K562 (cell line): Measurements from ENCODE around the gene DSTYK. TPM values are rescaled to one million over a fixed set of nuclear protein-coding genes. Genes with fewer than 3 reads are reported as not detected.

Source experiments
- ATAC-seq: fragments of 200-7000 bp; cut with Tn5 transposase; 3 replicates; pipeline ENCODE4 v1.9.1; 2020; ENCODE audit warnings: moderate library complexity
- BruUV-seq: library from RNA; stranded (reverse); fragments of 400-500 nt; replicated peaks from 2 replicates; lab custom pipeline; 2021; lab: Mats Ljungman, UMichigan
- CTCF ChIA-PET: fragments of 300-600 bp; formaldehyde crosslinking; extraction: SDS; loops from one replicate; lab custom pipeline; 2021; ENCODE audit warnings: low intra/inter-chr PET ratio; lab: Yijun Ruan, JAX
- POLR2A ChIA-PET: fragments of 300-600, 350-650 bp; sonication (Branson Sonifier 250); formaldehyde crosslinking; extraction: SDS; loops from one replicate; lab custom pipeline; 2021; ENCODE audit warnings: antibody characterized with exemption, inconsistent platforms; lab: Yijun Ruan, JAX
- DNase-seq, 4 experiments: peaks; one replicate each; pipeline versions ENCODE4 v3.0.0 to v3.0.0-alpha.2; 2011 to 2018; ENCODE audit warnings: low spot score in 3 of 4, mixed read lengths in 3 of 4; ENCODE audit errors: extremely low read depth in 1 of 4
- FAIRE-seq: peaks from 2 replicates; lab custom pipeline; 2011; peaks lifted over from hg19 to GRCh38; lab: Jason Lieb, UNC
- H2AFZ ChIP-seq: 2 replicates; pipeline ENCODE4 v1.6.0; 2011; ENCODE audit warnings: low read depth, low read length, control low read depth, inconsistent platforms
- H3K27ac ChIP-seq: fragments of 200-600 bp; 3 replicates; pipeline ENCODE4 v1.8.0; 2011; ENCODE audit warnings: low read depth, mild to moderate bottlenecking, control low read depth, inconsistent platforms, low read length, moderate library complexity, mixed read lengths; ENCODE audit errors: extremely low read depth
- H3K27me3 ChIP-seq, 2 experiments: fragments of 300-600 bp in 1 of 2; 2 replicates in 1 of 2; 3 replicates in 1 of 2; pipeline versions ENCODE4 v1.6.0 to v1.8.0; 2011; ENCODE audit warnings: inconsistent platforms in 2 of 2, low read length in 2 of 2, mild to moderate bottlenecking in 1 of 2, mixed read lengths in 1 of 2, moderate library complexity in 1 of 2; ENCODE audit not compliant: control insufficient read depth in 2 of 2, insufficient read depth in 2 of 2
- H3K36me3 ChIP-seq: fragments of 300-600 bp; 3 replicates; pipeline ENCODE4 v1.8.0; 2011; ENCODE audit warnings: mild to moderate bottlenecking, low read length, inconsistent platforms; ENCODE audit not compliant: control insufficient read depth, insufficient read depth
- H3K4me1 ChIP-seq, 2 experiments: fragments of 200-600 bp in 1 of 2; replicated peaks in 1 of 2; 2 replicates in 1 of 2; 3 replicates in 1 of 2; pipeline versions ENCODE4 v1.5.1 to v1.8.0; 2011; ENCODE audit warnings: inconsistent platforms in 2 of 2, low read length in 2 of 2, mild to moderate bottlenecking in 1 of 2, mixed read lengths in 1 of 2, moderate library complexity in 1 of 2; ENCODE audit not compliant: control insufficient read depth in 2 of 2, insufficient read depth in 2 of 2
- H3K4me2 ChIP-seq: 2 replicates; pipeline ENCODE4 v1.6.1; 2011; ENCODE audit warnings: low read length, control low read depth, inconsistent platforms, mixed read lengths; ENCODE audit not compliant: insufficient read depth
- H3K4me3 ChIP-seq: fragments of 200-600 bp; sonication (generic), shearing (Covaris generic); 2 replicates; pipeline ENCODE4 v1.5.1; 2016; ENCODE audit warnings: control low read depth, inconsistent platforms
- H3K79me2 ChIP-seq: fragments of 200-600 bp; 3 replicates; pipeline ENCODE4 v1.8.0; 2011; ENCODE audit warnings: low read length, inconsistent platforms; ENCODE audit not compliant: control insufficient read depth, insufficient read depth
- H3K9ac ChIP-seq, 2 experiments: 2 replicates each; pipeline versions ENCODE4 v1.6.0 to v1.6.1; 2011; ENCODE audit warnings: low read depth in 2 of 2, low read length in 2 of 2, control low read depth in 1 of 2, inconsistent platforms in 1 of 2, mild to moderate bottlenecking in 1 of 2, mixed read lengths in 1 of 2; ENCODE audit not compliant: insufficient read depth in 1 of 2
- H3K9me1 ChIP-seq: one replicate; pipeline ENCODE4 v1.6.0; 2011; ENCODE audit warnings: inconsistent platforms, mild to moderate bottlenecking, low read length, moderate library complexity; ENCODE audit not compliant: control insufficient read depth, insufficient read depth
- H3K9me3 ChIP-seq: replicated peaks from 2 replicates; pipeline ENCODE4 v1.5.1; 2011; ENCODE audit warnings: low read depth, low read length, inconsistent platforms; ENCODE audit not compliant: control insufficient read depth, insufficient read depth
- H4K20me1 ChIP-seq: replicated peaks from 2 replicates; pipeline ENCODE4 v1.6.1; 2011; ENCODE audit warnings: low read length, inconsistent platforms, mixed read lengths; ENCODE audit not compliant: control insufficient read depth, insufficient read depth
- CHD1 ChIP-seq: fragments of 200-600 bp; sonication (generic); IDR thresholded peaks from one replicate; pipeline ENCODE4 v1.6.1; 2012; ENCODE audit warnings: mild to moderate bottlenecking, moderate library complexity, low read length, inconsistent platforms
- HDGF ChIP-seq: fragments of 450-650 bp; IDR thresholded peaks from 2 replicates; pipeline ENCODE4 v1.6.1; 2016
- KAT7 ChIP-seq: sonication (generic); formaldehyde crosslinking; IDR thresholded peaks from 2 replicates; pipeline ENCODE4 v1.8.0; 2022; ENCODE audit warnings: missing genetic modification reagents, mild to moderate bottlenecking, borderline replicate concordance
- NBN ChIP-seq: fragments of 450-650 bp; IDR thresholded peaks from 2 replicates; pipeline ENCODE4 v1.6.1; 2016; ENCODE audit warnings: low read depth, mild to moderate bottlenecking
- NCOA2 ChIP-seq, 2 experiments: fragments of 450-650 bp; IDR thresholded peaks; 2 replicates each; pipeline ENCODE4 v1.6.1; 2018; ENCODE audit warnings: mild to moderate bottlenecking in 2 of 2, moderate library complexity in 1 of 2; ENCODE audit not compliant: partially characterized antibody in 2 of 2
- SMARCA5 ChIP-seq: fragments of 450-650 bp; IDR thresholded peaks from 2 replicates; pipeline ENCODE4 v1.6.1; 2016
- ZFP36 ChIP-seq: fragments of 150-350 bp; IDR thresholded peaks from 2 replicates; pipeline ENCODE4 v1.6.1; 2018; ENCODE audit warnings: low read length, low read depth; ENCODE audit not compliant: partially characterized antibody
- ZNF384 ChIP-seq: IDR thresholded peaks from 2 replicates; pipeline ENCODE4 v1.6.1; 2012; ENCODE audit warnings: low read depth, low read length, improper control_type of control experiment
- ZNF778 ChIP-seq: fragments of 450-650 bp; formaldehyde crosslinking; IDR thresholded peaks from 2 replicates; pipeline ENCODE4 v1.4.0; 2020; ENCODE audit warnings: mild to moderate bottlenecking, moderate library complexity
- WGBS: fragments of 100-300 bp; shearing (Covaris generic); methylation state at CpG from one replicate; pipeline ENCODE4 v1.1.6; 2016; ENCODE audit warnings: low coverage, mixed read lengths; ENCODE audit not compliant: insufficient coverage; ENCODE audit errors: missing lambda C conversion rate; 5-methylcytosine and 5-hydroxymethylcytosine counted together
- in situ Hi-C: fragments of 300-500 bp; cut with MboI; formaldehyde crosslinking; loops from 4 replicates; pipeline ENCODE4 v1.15.0; 2018; ENCODE audit warnings: inconsistent platforms, mixed read lengths
- intact Hi-C: fragments of 100-400 bp; cut with micrococcal nuclease; formaldehyde crosslinking; loops from 2 replicates; pipeline ENCODE4 v1.14.2; 2022
- polyA plus RNA-seq, 8 experiments: library from polyadenylated mRNA; depleted of rRNA in 4 of 8; stranded (reverse) in 5 of 8; unstranded in 3 of 8; fragments of >200 nt; fragmentation: Nextera tagmentation in 2 of 8; fragmentation: Illumina TruSeq in 1 of 8; extraction: Ambion mirVana in 2 of 8; extraction: Trizol in 1 of 8; gene quantifications; 2 replicates each; pipeline versions ENCODE4 v1.2.1 to v1.2.3, GENCODE V29; 2011 to 2014; ENCODE audit warnings: inconsistent platforms in 1 of 8, missing spikeins in 1 of 8
- total RNA-seq, 7 experiments: library from RNA; depleted of rRNA in 6 of 7; stranded (reverse); fragments of >200 nt in 6 of 7; fragmentation: Illumina TruSeq in 2 of 7; extraction: Trizol in 2 of 7; gene quantifications; 2 replicates each; pipeline versions ENCODE4 v1.2.1 to v1.2.3, GENCODE V29; 2011 to 2021; ENCODE audit warnings: low replicate concordance in 1 of 7
- TF ChIP-seq, protein P1 (sequence below), 2 experiments: fragments of 250-450 bp in 1 of 2; fragments of 450-650 bp in 1 of 2; sonication (Bioruptor Pico) in 1 of 2; IDR thresholded peaks; 2 replicates each; pipeline versions ENCODE4 v1.6.1 to v1.8.0; 2016 to 2021; ENCODE audit warnings: mild to moderate bottlenecking in 2 of 2, moderate library complexity in 2 of 2, missing compliant biosample characterization in 1 of 2, missing genetic modification characterization in 1 of 2
- TF ChIP-seq, protein P2 (sequence below), 2 experiments: fragments of 450-650 bp; IDR thresholded peaks; 2 replicates each; pipeline ENCODE4 v1.6.1; 2016; ENCODE audit warnings: mild to moderate bottlenecking in 2 of 2, borderline replicate concordance in 1 of 2, low read depth in 1 of 2, moderate library complexity in 1 of 2

Gene DSTYK
- total and polyA plus RNA-seq, 9 of the 15 experiments (the other 6 are each of a cell fraction or from before 2014, with no cell fraction given): 4.2 to 7.1 (median 6.2) TPM

DNA sequence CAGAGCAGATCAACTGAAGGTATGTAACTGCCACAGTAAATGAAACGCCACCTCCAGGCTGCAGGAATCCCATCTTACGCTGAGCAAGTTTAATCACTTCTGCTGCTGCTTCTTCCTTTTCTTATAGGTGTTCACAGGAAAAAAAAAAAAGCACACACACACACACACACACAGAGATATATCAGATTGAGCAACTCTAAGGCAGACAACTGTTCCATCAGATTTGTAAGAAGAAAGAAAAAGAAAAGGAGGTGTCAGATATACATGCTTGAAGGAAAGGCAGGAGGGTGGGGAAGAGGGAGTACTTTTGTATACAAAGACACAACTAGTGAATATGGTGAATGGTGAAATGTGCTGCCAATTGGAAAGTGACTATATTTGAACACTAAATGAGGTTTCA, 28.6 kb downstream of the DSTYK start:
- in situ Hi-C loops: no loop called here
- peak; percentile 59; the same call in 1 of the 2 replicates for TF ChIP-seq NBN
- TF ChIP-seq SMARCA5: no peak
- no peak for TF ChIP-seq NCOA2 (IDR thresholded peaks at IDR 0.05; ENCODE audit: partially characterized antibody in 2 of 2)
- TF ChIP-seq ZNF384: peak; percentile 41; the same call in 1 of the 2 replicates
- TF ChIP-seq CHD1: no peak
- TF ChIP-seq, protein P1, sequence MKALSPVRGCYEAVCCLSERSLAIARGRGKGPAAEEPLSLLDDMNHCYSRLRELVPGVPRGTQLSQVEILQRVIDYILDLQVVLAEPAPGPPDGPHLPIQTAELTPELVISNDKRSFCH (CRISPR knock-in tag; IDR thresholded peaks at IDR 0.05): no peak
- TF ChIP-seq, protein P1 (tag; IDR thresholded peaks at IDR 0.05): no peak
- TF ChIP-seq, protein P2, sequence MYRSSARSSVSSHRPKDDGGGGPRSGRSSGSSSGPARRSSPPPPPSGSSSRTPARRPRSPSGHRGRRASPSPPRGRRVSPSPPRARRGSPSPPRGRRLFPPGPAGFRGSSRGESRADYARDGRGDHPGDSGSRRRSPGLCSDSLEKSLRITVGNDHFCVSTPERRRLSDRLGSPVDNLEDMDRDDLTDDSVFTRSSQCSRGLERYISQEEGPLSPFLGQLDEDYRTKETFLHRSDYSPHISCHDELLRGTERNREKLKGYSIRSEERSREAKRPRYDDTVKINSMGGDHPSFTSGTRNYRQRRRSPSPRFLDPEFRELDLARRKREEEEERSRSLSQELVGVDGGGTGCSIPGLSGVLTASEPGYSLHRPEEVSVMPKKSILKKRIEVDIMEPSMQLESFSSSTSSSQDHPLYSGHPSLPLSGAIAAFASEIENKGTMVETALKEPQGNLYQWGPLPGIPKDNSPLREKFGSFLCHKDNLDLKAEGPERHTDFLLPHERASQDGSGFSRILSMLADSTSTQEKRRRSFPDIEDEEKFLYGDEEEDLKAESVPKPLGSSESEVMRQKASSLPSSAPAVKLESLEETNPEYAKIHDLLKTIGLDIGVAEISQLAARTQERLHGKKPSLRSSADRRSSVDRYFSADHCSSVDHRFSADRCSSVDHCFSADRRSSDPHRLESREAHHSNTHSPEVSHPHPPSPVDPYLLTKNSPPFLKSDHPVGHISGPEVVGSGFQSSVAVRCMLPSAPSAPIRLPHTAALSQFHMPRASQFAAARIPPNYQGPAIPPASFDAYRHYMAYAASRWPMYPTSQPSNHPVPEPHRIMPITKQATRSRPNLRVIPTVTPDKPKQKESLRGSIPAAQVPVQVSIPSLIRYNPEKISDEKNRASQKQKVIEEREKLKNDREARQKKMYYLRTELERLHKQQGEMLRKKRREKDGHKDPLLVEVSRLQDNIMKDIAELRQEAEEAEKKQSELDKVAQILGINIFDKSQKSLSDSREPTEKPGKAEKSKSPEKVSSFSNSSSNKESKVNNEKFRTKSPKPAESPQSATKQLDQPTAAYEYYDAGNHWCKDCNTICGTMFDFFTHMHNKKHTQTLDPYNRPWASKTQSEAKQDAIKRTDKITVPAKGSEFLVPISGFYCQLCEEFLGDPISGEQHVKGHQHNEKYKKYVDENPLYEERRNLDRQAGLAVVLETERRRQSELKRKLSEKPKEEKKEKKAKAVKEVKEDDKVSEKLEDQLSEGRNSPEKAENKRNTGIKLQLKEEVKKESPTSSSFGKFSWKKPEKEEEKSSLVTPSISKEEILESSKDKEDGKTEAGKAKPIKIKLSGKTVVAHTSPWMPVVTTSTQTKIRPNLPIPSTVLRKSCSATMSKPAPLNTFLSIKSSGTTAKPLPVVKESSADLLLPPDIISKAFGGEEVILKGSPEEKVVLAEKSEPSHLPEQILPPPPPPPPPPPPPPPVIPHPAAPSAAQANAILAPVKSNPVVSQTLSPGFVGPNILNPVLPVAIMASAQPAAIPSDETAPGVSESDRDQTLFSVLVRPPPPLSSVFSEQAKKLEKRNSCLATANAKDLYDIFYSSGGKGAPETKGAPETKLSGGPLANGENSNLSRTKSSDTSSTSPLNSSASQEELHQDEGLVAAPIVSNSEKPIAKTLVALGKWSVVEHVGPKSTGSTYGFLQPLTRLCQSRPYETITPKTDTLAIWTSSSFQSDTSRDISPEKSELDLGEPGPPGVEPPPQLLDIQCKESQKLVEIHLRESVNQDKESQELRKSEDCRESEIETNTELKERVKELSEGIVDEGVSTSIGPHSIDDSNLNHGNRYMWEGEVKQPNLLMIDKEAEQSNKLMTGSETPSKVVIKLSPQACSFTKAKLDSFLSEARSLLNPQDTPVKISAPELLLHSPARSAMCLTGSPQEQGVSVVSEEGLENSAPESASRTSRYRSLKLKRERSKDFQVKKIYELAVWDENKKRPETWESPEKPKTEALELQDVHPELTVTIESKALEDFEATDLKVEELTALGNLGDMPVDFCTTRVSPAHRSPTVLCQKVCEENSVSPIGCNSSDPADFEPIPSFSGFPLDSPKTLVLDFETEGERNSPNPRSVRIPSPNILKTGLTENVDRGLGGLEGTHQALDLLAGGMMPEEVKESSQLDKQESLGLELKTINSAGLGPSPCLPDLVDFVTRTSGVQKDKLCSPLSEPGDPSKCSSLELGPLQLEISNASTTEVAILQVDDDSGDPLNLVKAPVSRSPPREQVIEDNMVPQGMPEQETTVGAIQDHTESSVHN (IDR thresholded peaks at IDR 0.05; ENCODE audit: borderline replicate concordance in 1 of 2, low read depth in 1 of 2): no peak
- no peak for TF ChIP-seq KAT7 (CRISPR knock-in tag)
- no peak for TF ChIP-seq ZNF778
- peak; percentile 13 for TF ChIP-seq ZFP36
- TF ChIP-seq HDGF: no peak

More for the DNA sequence above, 28.6 kb downstream of the DSTYK start:
- Histone ChIP-seq H3K4me1 (peaks cover 0 to 8% of the 10 kb centered on the region in 2 experiments; a peak in 1 of 5 replicates), H4K20me1 (0 out of 2 replicates have a peak, but pooled peaks cover 3% of the 10 kb centered on the region), H3K4me2 (no peak overlapping the region), H3K9me3 (no peaks in the 10 kb centered on the region), H3K9ac (no peak overlapping the region), H3K36me3 (peaks cover 17% of the 10 kb centered on the region; the same call in 2 of the 3 replicates), H3K27ac (no peak overlapping the region), H3K9me1 (no peaks in the 10 kb centered on the region), H3K4me3 (no peak overlapping the region), H3K79me2 (0 out of 3 replicates have a peak, but pooled peaks cover 2% of the 10 kb centered on the region), H2AFZ (no peak overlapping the region), H3K27me3 (no peaks in the 10 kb centered on the region)
- POLR2A ChIA-PET: interaction anchor here (2.1 kb wide), 1 partner anchor 16 kb away, joined by 13 read pairs; no protein-coding TSS in a partner anchor
- DNase-seq (no peak), FAIRE-seq (no peak), ATAC-seq (peak; percentile 31)
- CTCF ChIA-PET: interaction anchor here (0.6 kb wide), 1 partner anchor 376 kb away, joined by 3 read pairs; no protein-coding TSS in a partner anchor
- 69% methylated on average over 2 of the region's 2 CpGs for WGBS
- intact Hi-C loops: no loop called here
- BruUV-seq: no TSS peak
